NCI-H146 treated with DMSO at 0.1 percent for 48 hours (cell line): Measurements from ENCODE around the gene RAB24.
"Not testable (repeated sequence)": the region's sequence is repeated elsewhere in the genome, so short reads cannot be mapped to it uniquely, and the experiment has no call there.

Source experiments
- DNase-seq: peaks from one replicate; lab custom pipeline; 2025; ENCODE audit not compliant: unreplicated experiment; lab: John Stamatoyannopoulos, UW

The RAB24 gene

DNA sequence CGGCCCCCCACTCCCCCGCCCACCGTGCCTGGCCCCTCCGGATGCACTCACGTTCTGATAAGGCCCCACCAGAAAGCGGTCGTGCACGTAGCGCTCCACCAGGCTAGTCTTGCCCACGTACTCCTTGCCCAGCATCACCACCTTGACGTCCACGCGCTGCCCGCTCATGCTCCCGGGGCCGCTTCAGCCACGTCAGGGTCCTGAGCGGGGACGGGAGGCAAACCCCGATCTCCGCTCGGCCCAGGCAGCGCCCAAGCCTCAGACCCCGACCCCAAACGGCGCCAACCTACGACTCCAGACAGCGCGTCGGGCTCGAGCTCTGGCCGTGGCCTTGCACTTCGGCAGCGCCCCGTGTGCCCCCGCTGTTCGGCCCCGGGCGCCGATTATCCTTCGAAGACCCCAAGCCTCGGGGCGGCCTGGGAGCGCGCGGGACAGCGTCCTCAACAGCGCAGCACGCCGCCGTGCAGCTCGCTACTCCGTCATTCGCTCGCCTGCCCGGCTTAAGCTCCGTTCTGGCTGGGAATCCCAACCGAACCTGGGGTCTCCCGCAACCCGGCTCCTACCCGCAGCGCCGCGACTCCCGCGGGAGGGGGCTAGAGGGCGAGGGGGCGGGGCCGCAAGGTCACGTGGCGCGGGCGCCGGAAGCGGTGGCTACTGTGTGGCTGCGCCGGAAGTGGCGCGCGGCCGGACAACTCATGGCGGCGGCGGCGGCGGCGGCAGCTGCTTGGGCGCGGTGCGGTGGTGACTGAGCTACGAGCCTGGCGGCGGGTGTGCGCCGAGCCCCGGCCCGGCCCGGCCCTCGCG is at the start of gene RAB24, which contains the start of gene PRELID1:
Gene RAB24 (minus strand): TSS at position 599 of the 804 bp plus-strand sequence. CDS start 431 bp downstream, at position 168.
Gene PRELID1 (plus strand): TSS at position 679 of the 804 bp plus-strand sequence. CDS start 187 bp downstream, outside the sequence.
- peak; percentile 26 for DNase-seq

DNA sequence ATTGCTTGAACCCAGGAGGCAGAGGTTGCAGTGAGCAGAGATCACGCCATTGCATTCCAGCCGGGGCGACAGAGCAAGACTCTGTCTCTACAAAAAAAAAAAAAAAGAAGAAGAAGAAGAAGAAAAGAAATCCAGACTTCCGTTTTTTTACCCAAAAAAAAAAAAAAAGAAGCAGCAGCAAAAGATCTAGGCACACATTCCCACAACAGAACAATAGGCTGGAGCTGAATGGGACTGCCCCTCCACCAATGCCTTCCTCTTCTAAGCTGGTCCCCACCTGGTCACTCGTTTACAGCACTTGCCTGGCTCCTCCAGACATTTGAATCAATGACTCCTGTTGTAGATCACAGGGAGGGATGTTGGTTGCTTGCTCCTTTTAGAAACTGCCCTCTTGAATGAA is 49.6 kb upstream of the RAB24 start:
- DNase-seq: no peak

DNA sequence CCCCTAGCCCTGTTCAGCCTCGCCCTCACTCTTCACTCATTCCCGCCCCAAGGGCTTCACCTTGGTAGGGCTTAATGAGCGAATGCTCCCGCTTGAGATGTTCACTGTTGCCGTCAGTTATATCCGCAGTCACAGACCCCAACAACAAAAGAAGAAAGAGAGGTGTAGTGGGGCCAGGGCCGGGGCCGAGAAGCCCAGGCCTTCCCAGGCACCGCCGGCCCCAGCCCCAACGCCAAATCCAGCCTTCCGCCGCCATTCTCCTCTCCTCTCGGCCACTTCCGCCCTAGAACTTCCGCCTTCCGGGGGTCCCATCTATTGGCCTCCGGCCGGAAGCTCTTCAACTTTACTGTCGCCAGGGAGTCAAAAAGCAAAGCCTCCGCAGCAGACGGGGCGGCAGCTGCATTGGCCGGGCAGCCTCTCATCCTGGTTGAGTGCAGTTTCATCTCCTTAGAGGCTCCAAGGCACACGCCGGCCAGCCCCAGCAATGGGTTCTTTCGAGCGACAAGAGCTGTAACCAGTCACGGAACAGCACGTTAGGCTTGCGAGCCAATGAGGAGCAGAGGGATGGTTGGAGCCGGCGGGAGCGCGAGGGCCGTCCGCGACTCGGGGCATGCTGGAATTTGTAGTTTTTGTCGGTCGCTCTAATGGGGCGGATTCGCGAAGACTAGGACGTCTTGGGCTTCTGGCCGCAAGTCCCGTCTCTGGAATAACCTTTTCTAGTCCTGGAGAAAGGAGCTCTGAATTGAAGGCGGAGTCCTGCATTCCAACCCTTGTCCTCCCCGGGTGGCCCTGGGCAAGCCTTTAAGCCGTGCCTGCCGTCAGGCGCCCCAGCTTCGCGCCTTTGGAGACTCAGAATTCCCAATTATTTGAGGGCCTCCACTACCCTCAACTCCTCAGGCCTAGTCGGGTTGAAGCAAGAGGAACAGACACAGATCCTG is 48.1 kb upstream of the RAB24 start, which contains the start of gene LMAN2:
Gene LMAN2 (minus strand): TSS at position 277 of the 938 bp plus-strand sequence. CDS start 21 bp downstream, at position 256.
- peak; percentile 76 for DNase-seq

DNA sequence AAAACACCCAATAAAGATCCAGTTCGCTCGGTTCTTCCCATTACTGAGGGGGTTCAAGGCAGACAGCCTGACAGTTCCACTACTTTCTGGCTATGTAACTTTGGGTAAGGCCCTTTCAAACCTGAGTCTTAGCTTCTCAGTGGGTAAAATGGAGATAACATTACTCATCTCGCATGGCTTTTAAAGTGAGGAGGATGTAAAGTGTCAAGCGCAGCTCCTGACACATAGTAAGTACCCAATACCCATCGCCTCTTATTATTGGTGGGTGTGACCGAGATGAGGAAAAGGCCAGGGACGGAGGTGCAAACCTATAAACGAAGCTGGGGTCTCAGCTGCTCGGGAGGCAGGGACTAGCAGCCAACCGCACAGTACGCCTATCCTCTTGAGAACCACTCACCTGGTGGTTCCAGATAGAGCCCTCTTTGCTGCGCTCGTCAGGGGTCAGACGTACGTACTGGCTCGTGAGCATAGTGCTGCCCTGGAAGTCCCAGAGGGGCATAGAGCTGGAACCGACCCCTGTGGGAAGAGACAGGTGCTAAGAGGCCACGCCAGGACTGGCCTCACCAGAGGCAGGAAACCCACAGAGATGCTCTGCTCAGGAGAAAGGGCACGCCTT is 47.4 kb upstream of the RAB24 start:
- DNase-seq: no peak

DNA sequence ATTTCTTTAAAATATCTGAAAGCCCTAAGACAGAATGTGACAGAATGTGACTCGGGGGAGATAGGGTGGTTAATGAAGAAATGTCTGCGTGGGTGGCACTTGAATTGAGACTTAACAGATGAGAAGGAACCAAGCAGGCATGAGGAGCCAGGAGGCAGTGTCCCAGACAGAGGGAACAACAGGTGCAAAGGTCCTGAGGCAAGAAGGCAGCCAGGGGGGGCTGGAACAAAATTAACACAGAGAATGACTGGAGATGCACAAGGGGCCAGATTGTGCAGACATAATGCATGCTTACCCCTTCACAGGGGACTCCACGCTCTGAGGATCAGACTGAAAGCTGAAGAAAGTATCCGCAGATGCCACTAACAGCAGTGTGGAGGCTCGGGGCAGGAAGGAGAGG is 46.2 kb upstream of the RAB24 start:
- DNase-seq: no peak

DNA sequence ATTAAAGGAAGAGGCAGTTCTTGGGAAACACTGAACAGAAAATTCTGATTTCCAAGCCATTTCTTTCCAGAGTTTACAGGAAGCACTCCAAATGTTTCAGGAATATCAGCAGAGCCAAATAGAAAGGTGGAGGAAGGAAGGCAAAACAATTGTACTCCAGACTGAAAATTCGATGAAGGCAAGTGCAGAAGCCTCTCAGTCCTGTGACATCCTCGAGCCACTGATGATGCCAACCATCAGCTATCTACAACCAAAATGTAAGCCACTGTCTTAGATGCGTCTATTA is 45.8 kb upstream of the RAB24 start:
- no peak for DNase-seq

DNA sequence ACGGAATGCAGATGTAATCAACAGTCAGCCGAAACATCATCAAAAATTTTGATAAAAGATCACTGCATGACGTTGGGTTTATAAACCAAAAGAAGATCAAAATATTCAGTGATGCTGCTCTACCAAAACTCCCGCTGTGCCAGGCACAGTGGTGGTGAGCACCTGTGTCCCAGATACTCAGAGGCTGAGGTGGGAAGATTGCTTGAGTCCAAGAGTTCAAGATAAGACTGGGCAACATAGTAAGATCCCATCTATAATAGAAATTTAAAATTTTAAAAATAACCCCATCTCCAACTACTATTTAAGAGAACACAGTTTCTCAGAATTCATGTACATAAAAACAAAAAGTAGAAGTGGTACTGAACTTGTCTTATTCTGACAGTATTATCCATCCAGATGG is 44.2 kb upstream of the RAB24 start:
- DNase-seq: no peak

DNA sequence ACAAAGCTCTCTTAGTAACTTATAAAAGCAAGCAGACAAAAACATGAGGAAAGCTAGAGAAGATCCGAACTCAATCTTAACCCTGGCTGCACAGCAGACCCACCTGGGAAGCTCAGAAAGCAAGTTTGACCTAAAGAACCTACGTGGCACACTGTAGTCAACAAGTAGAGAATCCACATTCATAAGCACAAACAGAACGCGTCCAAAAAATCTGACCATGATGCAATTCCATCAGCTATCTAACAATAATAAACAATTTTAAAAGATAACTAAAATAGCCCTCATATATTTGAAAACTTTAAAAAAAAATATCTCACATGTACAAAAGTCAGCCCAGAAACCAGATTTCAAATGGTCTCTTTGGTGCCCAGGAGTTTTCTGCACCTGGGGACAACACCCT is 43.3 kb upstream of the RAB24 start:
- DNase-seq: no peak

DNA sequence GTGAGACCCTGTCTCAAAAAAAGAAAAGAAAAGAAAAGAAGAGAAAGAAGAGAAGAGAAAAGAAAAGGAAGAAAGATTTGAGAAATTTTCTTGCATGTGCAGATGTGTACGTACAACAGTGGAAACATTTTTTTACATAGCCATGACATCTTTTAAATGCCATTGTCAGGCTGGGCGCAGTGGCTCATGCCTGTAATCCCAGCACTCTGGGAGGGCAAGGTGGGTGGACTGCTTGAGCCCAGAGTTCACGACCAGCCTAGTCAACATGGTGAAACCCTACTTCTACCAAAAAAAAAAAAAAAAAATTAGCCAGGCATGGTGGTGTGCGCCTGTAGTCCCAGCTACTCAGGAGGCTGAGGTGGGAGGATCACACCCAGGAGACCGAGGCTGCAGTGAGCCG is 41.4 kb upstream of the RAB24 start:
- no peak for DNase-seq

DNA sequence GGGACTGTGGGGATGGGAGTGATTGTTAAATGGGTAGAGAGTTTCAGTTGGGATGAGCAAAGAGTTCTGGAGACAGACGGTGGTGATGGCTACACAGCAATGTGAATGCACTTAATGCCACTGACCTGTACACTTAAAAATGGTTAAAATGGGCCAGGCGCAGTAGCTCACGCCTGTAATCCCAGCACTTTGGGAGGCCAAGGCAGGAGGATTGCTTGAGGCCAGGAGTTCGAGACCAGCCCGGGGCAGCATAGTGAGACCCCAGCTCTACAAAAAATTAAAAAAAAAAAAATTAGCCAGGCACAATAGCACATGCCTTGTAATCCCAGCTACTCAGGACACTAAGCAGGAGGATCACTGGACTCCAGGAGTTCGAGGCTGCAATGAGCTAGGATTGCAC is 40.3 kb upstream of the RAB24 start:
- DNase-seq: no peak

DNA sequence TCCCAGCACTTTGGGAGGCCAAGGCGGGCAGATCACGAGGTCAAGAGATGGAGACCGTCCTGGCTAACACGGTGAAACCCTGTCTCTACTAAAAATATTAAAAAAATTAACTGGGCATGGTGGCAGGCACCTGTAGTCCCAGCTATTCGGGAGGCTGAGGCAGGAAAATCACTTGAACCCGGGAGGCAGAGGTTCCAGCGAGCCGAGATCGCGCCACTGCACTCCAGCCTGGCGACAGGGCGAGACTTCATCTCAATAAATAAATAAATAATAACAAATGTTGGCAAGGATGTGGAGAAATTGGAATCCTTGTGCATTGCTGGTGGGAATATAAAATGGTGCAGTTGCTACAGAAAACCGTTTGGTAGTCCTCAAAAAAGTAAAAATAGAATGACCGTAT is 39.5 kb upstream of the RAB24 start:
- not testable (repeated sequence) for DNase-seq

DNA sequence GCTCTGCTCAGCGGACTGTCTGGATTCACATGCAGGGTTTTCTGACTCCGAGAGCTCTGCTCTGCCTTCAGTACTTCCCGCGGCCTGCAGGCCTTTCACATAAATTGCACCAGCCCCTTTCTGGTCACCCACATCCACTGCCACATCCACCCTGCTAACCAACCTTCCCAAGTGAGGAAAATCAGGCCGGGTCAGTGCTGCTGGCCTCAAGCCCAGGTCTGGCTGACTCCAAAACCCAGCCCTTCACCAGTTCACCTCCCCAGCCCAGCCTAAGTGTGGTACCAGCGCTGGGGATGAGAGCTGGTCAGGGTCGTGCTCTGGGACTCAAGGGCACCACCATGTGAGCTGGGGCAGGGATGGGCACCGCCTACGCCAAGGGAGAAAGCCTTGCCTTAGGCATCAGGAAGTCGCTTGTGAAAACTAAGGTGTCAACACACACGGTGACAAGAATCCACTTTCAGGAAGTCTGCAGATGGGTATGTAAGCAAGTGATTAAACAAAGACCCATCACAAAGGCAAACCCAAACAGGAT is 35.7 kb upstream of the RAB24 start:
- no peak for DNase-seq

DNA sequence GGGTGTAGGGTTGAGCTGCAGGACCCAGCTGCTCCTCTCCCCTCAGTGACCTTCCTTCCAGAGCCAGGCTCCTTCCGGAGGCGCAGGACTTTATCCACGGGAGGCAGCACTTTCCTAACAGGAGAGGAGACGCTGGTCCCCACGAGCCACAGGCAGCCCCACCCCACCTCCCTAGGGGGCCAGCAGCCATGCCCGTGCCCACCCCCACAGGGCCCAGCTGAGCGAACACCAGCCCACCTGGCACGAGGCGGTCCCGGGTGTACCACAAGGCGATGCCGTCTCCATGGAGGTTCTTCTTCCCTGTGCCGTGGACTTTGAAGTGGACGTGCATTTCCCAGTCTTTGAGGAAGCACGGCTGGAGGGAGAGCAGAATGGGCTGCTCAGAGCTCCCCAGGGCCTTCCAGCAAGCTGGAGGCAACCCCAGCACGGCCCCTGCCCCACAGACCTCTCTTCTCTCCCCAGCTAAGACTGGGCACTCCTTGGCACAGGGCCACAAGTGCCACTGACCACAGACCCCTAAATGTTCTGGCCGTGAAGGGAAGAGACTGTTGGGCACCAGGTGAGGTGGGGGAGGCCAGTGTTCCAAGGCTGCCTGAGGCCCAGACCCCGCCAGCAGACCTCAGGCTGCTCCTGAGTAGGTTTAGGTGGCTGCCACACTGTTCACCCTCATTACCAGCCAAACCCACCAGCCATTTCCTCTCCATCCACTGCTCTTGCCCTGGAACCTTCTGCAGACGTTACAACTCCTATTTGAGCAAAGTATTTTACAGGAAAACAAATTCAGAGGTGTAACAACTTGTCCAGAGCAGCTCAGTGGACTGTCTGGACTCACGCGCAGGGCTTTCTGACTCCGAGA is 35.0 kb upstream of the RAB24 start:
- no peak for DNase-seq

DNA sequence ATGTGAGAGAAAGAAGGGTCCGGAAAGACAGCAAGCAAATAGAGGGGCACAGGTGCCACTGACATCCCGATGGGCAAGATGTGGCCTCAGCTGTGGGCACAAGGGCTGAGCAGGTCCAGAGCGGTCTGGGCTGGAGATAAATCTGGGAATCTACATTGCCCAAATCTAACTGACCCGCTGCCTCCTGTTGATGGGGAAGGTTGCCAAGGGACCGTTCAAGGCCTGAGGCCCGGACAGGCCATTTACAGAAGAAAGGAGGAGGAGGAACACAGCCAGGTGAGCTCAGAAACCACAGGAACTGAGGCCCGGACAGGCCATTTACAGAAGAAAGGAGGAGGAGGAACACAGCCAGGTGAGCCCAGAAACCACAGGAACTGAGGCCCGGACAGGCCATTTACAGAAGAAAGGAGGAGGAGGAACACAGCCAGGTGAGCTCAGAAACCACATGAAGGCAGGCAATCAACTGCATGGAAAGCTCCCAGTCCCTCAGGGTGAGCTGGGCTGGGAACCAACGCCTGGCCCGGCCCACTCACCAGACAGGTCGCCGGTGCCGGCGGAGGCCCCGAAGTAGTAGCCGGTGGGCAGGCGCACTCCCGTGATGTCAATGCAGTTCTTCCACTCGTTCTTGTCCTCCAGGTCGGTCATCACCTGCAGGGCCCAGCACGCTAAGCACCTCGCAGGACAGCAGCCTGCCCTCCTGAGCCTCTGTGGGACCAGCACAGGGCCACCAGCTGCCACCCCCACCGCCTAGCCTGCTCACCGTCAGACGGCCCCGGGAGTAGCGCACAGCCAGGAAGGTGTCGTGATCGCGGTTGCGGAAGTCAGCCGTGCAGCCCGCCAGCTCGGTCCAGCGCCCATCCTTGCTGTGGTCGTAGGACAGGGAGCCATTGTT is 33.3 kb upstream of the RAB24 start:
- no peak for DNase-seq

DNA sequence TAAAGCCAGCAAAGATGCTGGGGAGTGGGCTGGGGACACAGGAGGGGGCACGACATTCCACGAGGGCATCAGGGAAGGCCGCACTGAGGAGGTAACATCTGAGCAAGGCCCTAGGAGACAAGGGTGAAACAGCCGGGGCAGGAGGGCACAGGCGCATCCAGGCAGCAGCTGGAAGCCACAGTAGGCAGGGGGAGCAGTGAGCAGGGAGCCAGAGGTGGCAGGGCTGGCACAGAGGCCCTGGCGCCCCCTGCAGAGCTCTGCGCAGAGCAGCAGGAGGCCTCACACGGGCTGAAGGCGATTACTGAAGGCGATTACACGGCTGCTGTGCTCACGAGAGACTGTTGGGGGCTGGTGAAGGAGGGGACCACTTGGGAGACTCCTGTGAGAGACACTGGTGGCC is 32.6 kb upstream of the RAB24 start:
- no peak for DNase-seq

DNA sequence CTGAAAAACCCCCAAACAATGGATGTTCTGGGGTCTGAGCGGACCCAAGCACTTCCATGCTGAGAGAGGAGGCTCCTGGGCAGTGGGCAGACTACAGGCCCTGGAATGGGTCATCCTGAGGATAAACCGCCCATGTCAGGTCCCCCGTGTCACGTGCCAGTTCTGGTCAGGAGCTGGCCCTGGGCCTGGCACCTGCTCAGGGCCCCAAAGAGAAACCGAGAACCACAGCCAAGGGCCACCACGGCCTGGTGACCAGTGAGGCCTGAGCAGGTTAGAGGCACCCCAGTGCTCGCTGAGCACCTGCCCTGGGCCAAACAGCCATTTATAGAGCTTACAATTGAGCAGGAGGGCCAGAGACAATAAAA is 32.2 kb upstream of the RAB24 start:
- DNase-seq: no peak

DNA sequence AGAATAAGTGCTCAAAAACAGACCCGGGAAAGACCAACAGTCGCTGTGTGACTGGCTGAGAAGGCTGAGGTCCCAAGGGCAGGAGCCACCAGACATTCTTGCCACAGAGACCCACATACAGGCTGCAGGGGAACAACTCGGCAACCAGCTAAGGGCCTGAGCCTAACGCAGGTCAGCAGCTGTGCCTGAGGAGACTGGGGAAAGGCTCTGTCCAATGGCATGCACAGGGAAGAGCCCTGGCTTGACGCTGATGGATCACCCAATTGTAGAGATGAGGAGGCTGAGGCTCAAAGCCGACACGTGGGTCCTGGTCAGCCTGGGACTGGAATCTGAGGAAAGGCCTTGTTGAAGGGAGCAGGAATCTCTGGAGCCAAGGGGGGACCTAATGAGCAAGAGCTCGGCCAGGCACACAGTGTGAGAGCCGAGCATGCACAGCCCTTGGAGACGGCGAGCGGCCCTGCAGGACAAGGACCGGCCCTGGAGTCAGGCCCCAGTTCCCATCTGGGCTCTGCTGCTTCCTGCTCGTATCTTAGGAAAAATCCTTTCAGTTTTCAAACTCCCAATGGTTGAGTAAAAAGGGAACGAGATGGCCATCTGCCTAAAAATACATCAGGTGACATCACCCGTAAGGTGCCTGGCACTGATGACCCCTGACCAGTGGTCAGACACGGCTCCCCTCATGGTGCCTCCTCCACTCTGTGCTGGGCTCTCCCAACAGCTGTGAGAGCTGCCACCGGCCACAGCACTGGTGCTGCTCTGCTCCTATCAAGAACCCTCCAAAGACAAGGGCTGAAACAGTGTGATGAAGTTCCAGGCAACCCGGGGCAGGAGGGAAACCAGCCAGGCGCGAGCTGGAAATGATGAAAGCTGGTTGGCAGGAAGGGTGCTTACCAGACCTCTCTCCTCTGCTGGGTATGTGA is 31.5 kb upstream of the RAB24 start:
- DNase-seq: no peak

DNA sequence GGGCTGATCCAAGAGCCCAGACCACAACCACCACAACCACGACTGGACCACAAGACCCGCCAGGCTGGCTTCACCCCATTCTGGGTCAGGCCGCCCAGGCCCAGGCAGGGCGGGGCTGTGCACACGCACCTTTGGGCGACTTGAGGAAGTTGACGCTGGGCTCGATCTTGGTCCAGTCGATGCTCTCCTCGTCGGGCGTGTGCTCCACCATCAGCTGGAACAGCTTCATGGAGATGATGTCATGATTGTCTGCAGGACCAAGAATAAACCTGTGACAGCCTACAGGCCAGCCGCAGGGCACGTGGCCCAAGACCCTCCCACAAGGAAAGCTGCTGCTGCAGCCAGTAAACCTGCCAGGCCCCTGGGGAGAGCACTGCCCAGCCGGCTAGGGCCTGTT is 30.6 kb upstream of the RAB24 start:
- DNase-seq: no peak
